OCI-LY1 (cell line): ENCODE measurements around the gene LRRC45.
"Not testable (repeated sequence)": the region's sequence is repeated elsewhere in the genome, so short reads cannot be mapped to it uniquely, and the experiment has no call there.

ENCODE experiments used
- H2AFZ ChIP-seq: fragments of 200-600 bp; sonication (generic), shearing (Covaris generic); 2 replicates; pipeline ENCODE4 v1.6.0; 2014; ENCODE audit warnings: antibody characterized with exemption, mild to moderate bottlenecking, low read length
- H3F3A ChIP-seq: fragments of 200-600 bp; sonication (generic), shearing (Covaris generic); 2 replicates; pipeline ENCODE4 v1.6.0; 2014; ENCODE audit warnings: mild to moderate bottlenecking, antibody characterized with exemption, low read length, moderate library complexity; ENCODE audit not compliant: insufficient read depth
- H3K27ac ChIP-seq: fragments of 200-600 bp; sonication (generic); 2 replicates; pipeline ENCODE4 v1.5.1; 2014; ENCODE audit warnings: low read length, mixed run types, mild to moderate bottlenecking, low read depth; ENCODE audit not compliant: poor library complexity, severe bottlenecking
- H3K27me3 ChIP-seq: fragments of 200-600 bp; sonication (generic); 2 replicates; pipeline ENCODE4 v1.6.0; 2014; ENCODE audit warnings: antibody characterized with exemption, mild to moderate bottlenecking, low read length, moderate library complexity; ENCODE audit not compliant: insufficient read depth
- H3K36me3 ChIP-seq: fragments of 200-600 bp; sonication (generic); 2 replicates; pipeline ENCODE4 v1.6.1; 2014; ENCODE audit warnings: mild to moderate bottlenecking, antibody characterized with exemption, low read length, moderate library complexity, mixed read lengths; ENCODE audit not compliant: insufficient read depth
- H3K4me1 ChIP-seq: fragments of 200-600 bp; sonication (generic); 2 replicates; pipeline ENCODE4 v1.5.1; 2014; ENCODE audit warnings: mild to moderate bottlenecking, low read length, moderate library complexity; ENCODE audit not compliant: insufficient read depth, severe bottlenecking
- H3K4me2 ChIP-seq: fragments of 200-600 bp; sonication (generic), shearing (Covaris generic); 2 replicates; pipeline ENCODE4 v1.6.1; 2014; ENCODE audit warnings: low read length
- H3K4me3 ChIP-seq: fragments of 200-600 bp; sonication (generic); 2 replicates; pipeline ENCODE4 v1.5.1; 2014; ENCODE audit warnings: low read length, low read depth, mild to moderate bottlenecking, mixed read lengths; ENCODE audit not compliant: poor library complexity, severe bottlenecking
- H3K79me2 ChIP-seq: fragments of 200-600 bp; shearing (Covaris generic); 2 replicates; pipeline ENCODE4 v1.6.1; 2016; ENCODE audit warnings: mixed run types, low read length, mixed read lengths; ENCODE audit not compliant: insufficient read depth
- H3K9ac ChIP-seq: fragments of 200-600 bp; sonication (generic), shearing (Covaris generic); 2 replicates; pipeline ENCODE4 v1.6.1; 2014; ENCODE audit warnings: mild to moderate bottlenecking, low read length, mixed read lengths
- H3K9me2 ChIP-seq: fragments of 200-600 bp; sonication (generic), shearing (Covaris generic); 2 replicates; pipeline ENCODE4 v1.6.1; 2014; ENCODE audit warnings: low read depth, mild to moderate bottlenecking, low read length, mixed read lengths
- H3K9me3 ChIP-seq: fragments of 200-600 bp; shearing (Covaris generic); 2 replicates; pipeline ENCODE4 v1.6.1; 2014; ENCODE audit warnings: low read length, mixed read lengths
- H4K20me1 ChIP-seq: fragments of 200-600 bp; sonication (generic), shearing (Covaris generic); 2 replicates; pipeline ENCODE4 v1.6.0; 2016; ENCODE audit warnings: mild to moderate bottlenecking, low read length; ENCODE audit not compliant: insufficient read depth
- EZH2 ChIP-seq: fragments of 200-600 bp; sonication (generic), shearing (Covaris generic); IDR thresholded peaks from 2 replicates; pipeline ENCODE4 v1.8.0; 2017; ENCODE audit warnings: borderline replicate concordance, mixed run types, mild to moderate bottlenecking, antibody characterized with exemption, low read length, moderate library complexity, mixed read lengths
- TF ChIP-seq, protein P1 (sequence below): fragments of 200-600 bp; sonication (generic), shearing (Covaris generic); IDR thresholded peaks from 2 replicates; pipeline ENCODE4 v1.5.1; 2017; ENCODE audit warnings: mild to moderate bottlenecking, antibody characterized with exemption, low read length, moderate library complexity, mixed read lengths

LRRC45 gene

DNA sequence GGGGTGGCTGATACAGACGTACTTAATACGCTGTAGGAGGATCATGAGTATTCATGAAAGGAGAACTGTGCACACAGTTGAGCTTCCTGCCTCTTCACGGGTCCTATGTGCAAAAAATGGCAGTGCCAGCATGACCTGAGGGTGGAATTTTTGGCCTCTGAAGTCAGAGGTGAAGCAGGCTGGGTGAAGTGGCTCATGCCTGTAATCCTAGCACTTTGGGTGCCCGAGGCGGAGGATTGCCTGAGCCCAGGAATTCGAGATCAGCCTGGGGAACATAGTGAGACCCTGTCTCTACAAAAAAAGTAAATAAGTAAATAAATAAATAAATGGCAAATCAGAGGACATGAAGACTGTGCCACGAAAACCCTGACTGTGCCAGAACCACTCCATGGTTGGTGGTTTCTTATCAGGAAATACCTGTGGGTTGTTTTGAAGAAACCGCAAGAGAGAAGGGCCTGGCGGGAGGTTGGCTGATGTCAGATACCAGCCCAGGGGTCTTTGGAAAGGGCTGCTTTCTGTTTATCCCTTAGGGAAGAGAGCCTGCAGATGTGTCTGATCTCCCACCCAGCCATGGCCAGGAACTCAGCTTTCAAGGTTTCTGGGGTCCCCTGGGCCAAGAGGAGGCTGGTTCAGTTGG lies 42.3 kb upstream of the LRRC45 start:
- no peak overlapping the region for H3K4me3 ChIP-seq
- no peaks in the 10 kb centered on the region for H3K9me3 ChIP-seq
- no peaks in the 10 kb centered on the region for H3K27me3 ChIP-seq
- no peaks in the 10 kb centered on the region for H3F3A ChIP-seq
- no peaks in the 10 kb centered on the region for H3K9me2 ChIP-seq
- no peak for TF ChIP-seq EZH2
- TF ChIP-seq, protein P1, sequence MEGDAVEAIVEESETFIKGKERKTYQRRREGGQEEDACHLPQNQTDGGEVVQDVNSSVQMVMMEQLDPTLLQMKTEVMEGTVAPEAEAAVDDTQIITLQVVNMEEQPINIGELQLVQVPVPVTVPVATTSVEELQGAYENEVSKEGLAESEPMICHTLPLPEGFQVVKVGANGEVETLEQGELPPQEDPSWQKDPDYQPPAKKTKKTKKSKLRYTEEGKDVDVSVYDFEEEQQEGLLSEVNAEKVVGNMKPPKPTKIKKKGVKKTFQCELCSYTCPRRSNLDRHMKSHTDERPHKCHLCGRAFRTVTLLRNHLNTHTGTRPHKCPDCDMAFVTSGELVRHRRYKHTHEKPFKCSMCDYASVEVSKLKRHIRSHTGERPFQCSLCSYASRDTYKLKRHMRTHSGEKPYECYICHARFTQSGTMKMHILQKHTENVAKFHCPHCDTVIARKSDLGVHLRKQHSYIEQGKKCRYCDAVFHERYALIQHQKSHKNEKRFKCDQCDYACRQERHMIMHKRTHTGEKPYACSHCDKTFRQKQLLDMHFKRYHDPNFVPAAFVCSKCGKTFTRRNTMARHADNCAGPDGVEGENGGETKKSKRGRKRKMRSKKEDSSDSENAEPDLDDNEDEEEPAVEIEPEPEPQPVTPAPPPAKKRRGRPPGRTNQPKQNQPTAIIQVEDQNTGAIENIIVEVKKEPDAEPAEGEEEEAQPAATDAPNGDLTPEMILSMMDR: no peak
- H3K9ac ChIP-seq: no peak overlapping the region
- H3K4me2 ChIP-seq: no peak overlapping the region
- H3K4me1 ChIP-seq: peaks cover 17% of the 10 kb centered on the region
- H3K79me2 ChIP-seq: no peaks in the 10 kb centered on the region
- no peaks in the 10 kb centered on the region for H4K20me1 ChIP-seq
- no peak overlapping the region for H3K27ac ChIP-seq
- H2AFZ ChIP-seq: no peak overlapping the region
- peaks cover 31% of the 10 kb centered on the region for H3K36me3 ChIP-seq

DNA sequence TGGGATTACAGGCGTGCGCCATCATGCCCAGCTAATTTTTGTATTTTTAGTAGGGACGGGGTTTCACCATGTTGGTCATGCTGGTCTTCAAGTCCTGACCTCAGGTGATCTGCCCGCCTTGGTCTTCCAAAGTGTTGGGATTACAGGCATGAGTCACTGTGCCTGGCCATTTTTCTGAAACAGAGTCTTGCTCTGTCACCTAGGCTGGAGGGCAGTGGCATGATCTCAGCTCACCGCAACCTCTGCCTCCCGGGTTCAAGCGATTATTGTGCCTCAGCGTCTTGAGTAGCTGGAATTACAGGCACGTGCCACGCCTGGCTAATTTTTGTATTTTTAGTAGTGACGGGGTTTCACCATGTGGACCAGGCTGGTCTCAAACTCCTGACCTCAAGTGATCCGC lies 41.6 kb upstream of the LRRC45 start:
- not testable (repeated sequence) for H4K20me1 ChIP-seq, H3K4me3 ChIP-seq, H3K79me2 ChIP-seq, H3F3A ChIP-seq, H2AFZ ChIP-seq, H3K9me2 ChIP-seq, H3K27me3 ChIP-seq, H3K9me3 ChIP-seq, H3K9ac ChIP-seq, H3K27ac ChIP-seq, H3K4me2 ChIP-seq
- Histone ChIP-seq H3K36me3 (peaks cover 34% of the 10 kb centered on the region), H3K4me1 (peaks cover 14% of the 10 kb centered on the region)

DNA sequence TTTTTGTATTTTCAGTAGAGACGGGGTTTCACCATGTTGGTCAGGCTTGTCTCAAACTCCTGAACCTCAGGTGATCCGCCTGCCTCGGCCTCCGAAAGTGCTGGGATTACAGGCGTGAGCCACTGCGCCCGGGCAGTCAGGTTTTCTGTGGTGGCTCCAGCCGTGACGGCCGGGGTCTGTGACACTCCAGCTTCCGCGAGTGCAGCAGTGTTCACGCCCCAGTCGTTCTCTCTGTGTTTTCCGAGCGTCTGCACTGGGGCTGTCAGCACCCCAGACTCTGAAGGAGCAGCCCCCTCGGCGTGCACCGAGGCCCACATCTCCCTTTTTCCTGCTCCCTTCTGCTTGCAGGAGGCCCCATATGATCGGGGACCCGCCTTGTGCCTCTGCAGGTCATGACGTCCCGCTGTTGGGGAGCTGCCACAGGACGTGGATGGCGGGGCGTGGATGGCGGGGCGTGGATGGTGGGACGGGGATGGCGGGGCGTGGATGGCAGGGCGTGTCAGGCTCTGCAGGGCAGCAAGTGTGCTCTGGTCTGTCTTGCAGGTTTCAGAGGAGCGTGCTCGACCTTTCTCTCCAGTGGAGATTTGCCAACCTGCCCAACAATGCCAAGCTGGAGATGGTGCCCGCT lies 40.0 kb upstream of the LRRC45 start:
- Histone ChIP-seq H4K20me1 (no peaks in the 10 kb centered on the region), H3K9ac (no peak overlapping the region), H3K9me3 (no peaks in the 10 kb centered on the region), H3K9me2 (no peaks in the 10 kb centered on the region), H3K4me1 (peaks cover 8% of the 10 kb centered on the region), H3K27me3 (no peaks in the 10 kb centered on the region), H3K4me3 (no peak overlapping the region), H3F3A (no peaks in the 10 kb centered on the region), H3K36me3 (peaks cover 38% of the 10 kb centered on the region), H3K27ac (no peak overlapping the region), H2AFZ (no peak overlapping the region), H3K79me2 (no peaks in the 10 kb centered on the region), H3K4me2 (no peak overlapping the region)
- TF ChIP-seq EZH2: no peak
- TF ChIP-seq, protein P1: no peak
